Upper lobe of left lung (tissue), 6 donors: ENCODE data around the gene KCNMA1. TPM values are rescaled to one million over a fixed set of nuclear protein-coding genes. Genes with fewer than 3 reads are reported as not detected.

Experiments used
- ATAC-seq, 2 donors: fragments of 200-7000 bp; cut with Tn5 transposase; one replicate each; pipeline ENCODE4 v1.9.1; 2022; ENCODE audit warnings: mild to moderate bottlenecking in 2 of 2, moderate library complexity in 2 of 2; ENCODE audit not compliant: low FRiP score in 2 of 2
- DNase-seq, 2 donors: peaks; one replicate each; pipeline ENCODE4 v3.0.0-alpha.2; 2019 to 2020
- H3K27ac ChIP-seq, 4 donors: fragments of 200-600 bp; sonication (generic); one replicate each; pipeline ENCODE4 v1.5.1; 2016 to 2019
- H3K27me3 ChIP-seq, 4 donors: fragments of 200-600 bp; sonication (generic); one replicate each; pipeline ENCODE4 v1.5.1; 2017 to 2019
- H3K36me3 ChIP-seq, 4 donors: fragments of 200-600 bp; sonication (generic); one replicate each; pipeline ENCODE4 v1.5.1; 2016 to 2019
- H3K4me1 ChIP-seq, 4 donors: fragments of 200-600 bp; sonication (generic); one replicate each; pipeline ENCODE4 v1.5.1; 2018 to 2019
- H3K4me3 ChIP-seq, 4 donors: fragments of 200-600 bp; sonication (generic); one replicate each; pipeline ENCODE4 v1.5.1; 2017 to 2019; ENCODE audit warnings: mild to moderate bottlenecking in 2 of 4, moderate library complexity in 1 of 4
- H3K9me3 ChIP-seq, 4 donors: fragments of 200-600 bp; sonication (generic); one replicate each; pipeline ENCODE4 v1.5.1; 2018 to 2019
- EP300 ChIP-seq, 4 donors: sonication (generic); formaldehyde crosslinking; IDR thresholded peaks; one replicate each; pipeline ENCODE4 v1.5.1; 2017; ENCODE audit warnings: antibody characterized with exemption in 4 of 4, control low read depth in 2 of 4
- POLR2A ChIP-seq, 4 donors: fragments of 450-650 bp; IDR thresholded peaks; one replicate each; pipeline ENCODE4 v1.5.1; 2016 to 2017; ENCODE audit warnings: antibody characterized with exemption in 4 of 4, mild to moderate bottlenecking in 2 of 4
- POLR2AphosphoS5 ChIP-seq, 2 donors: sonication (generic); formaldehyde crosslinking; IDR thresholded peaks; one replicate each; pipeline ENCODE4 v1.5.1; 2017; ENCODE audit warnings: antibody characterized with exemption in 2 of 2
- WGBS, 2 donors: methylation state at CpG; one replicate each; pipeline ENCODE4 v1.1.5; 2017 to 2018; 5-methylcytosine and 5-hydroxymethylcytosine counted together
- total RNA-seq, 6 donors: library from RNA; depleted of rRNA in 4 of 6; stranded (reverse); fragments of >200 nt in 4 of 6; gene quantifications; one replicate each; pipeline versions ENCODE4 v1.1.0 to v1.2.1, GENCODE V29; 2016 to 2021
- TF ChIP-seq, protein P1 (sequence below), 6 experiments: fragments of 450-650 bp in 4 of 6; fragments of 200-600 bp in 2 of 6; sonication (generic) in 2 of 6; IDR thresholded peaks; one replicate each; pipeline ENCODE4 v1.5.1; 2016 to 2019; ENCODE audit warnings: antibody characterized with exemption in 6 of 6
- donor health status: DM: no; HTN: no; CAD: no; lungs with moderate emphysema.
- donor health status: DM: no; HTN: yes; CAD: no; lungs with severe emphysema.

Gene KCNMA1
- total RNA-seq, 6 donors from 2014 or later, result 5.8 to 107 (median 22.0) TPM

DNA sequence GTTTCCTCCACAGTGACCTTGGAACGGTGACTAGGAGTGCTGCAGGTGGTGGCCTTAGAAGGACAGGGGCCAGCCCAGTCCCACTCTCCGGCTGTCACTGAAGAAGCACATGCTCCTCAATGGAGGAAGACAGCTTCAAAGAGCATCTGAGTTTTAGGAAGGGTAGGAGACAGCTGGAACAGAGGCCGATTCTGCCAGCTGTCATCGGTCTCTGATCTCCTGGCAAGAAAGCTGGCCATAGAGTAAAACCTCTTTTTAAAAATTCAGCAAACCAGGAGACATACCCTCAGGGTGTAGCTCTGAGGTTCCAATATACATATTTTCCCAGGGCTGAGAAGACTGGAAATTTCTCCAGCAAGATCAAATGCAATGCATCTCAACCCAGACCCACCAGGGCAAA, 55.9 kb downstream of the KCNMA1 start:
- Histone ChIP-seq H3K9me3 (no peaks in the 10 kb centered on the region), H3K4me3 (no peak overlapping the region), H3K27me3 (no peaks in the 10 kb centered on the region), H3K27ac (no peak overlapping the region), H3K36me3 (no peaks in the 10 kb centered on the region), H3K4me1 (peaks cover 0 to 2% (median 0%) of the 10 kb centered on the region in 4 donors)
- TF ChIP-seq POLR2AphosphoS5 (IDR thresholded peaks at IDR 0.05), result no peak
- TF ChIP-seq EP300 (IDR thresholded peaks at IDR 0.05), result no peak
- TF ChIP-seq, protein P1, sequence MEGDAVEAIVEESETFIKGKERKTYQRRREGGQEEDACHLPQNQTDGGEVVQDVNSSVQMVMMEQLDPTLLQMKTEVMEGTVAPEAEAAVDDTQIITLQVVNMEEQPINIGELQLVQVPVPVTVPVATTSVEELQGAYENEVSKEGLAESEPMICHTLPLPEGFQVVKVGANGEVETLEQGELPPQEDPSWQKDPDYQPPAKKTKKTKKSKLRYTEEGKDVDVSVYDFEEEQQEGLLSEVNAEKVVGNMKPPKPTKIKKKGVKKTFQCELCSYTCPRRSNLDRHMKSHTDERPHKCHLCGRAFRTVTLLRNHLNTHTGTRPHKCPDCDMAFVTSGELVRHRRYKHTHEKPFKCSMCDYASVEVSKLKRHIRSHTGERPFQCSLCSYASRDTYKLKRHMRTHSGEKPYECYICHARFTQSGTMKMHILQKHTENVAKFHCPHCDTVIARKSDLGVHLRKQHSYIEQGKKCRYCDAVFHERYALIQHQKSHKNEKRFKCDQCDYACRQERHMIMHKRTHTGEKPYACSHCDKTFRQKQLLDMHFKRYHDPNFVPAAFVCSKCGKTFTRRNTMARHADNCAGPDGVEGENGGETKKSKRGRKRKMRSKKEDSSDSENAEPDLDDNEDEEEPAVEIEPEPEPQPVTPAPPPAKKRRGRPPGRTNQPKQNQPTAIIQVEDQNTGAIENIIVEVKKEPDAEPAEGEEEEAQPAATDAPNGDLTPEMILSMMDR (IDR thresholded peaks at IDR 0.05), result no peak
- ATAC-seq (no peak), DNase-seq (no peak)
- WGBS, 2 donors, result 80 to 88% methylated on average over 4 of the region's 4 CpGs

DNA sequence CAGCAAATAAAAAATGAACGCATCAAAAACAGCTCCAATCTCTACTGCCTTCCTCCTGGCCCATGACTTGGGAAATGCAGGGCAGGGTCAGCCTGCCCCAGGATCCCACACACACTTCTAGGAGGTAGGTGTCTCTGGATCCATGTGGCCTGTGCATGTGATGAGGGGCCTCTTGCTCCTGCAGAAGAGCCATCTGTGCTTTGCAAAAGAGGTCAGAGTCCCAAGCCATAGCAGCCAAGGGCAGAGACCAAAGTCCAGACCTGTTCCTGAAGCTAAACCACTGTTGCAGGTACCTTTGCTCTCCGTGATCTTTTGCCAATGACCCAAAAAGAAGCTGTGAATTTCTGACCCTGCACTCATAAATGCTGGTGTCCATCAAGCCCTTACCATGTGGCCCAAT, 57.1 kb downstream of the KCNMA1 start:
- no peaks in the 10 kb centered on the region for H3K36me3 ChIP-seq
- ATAC-seq, result no peak
- no peaks in the 10 kb centered on the region for H3K27me3 ChIP-seq
- H3K4me3 ChIP-seq, result no peak overlapping the region
- no peaks in the 10 kb centered on the region for H3K9me3 ChIP-seq
- DNase-seq, result no peak
- WGBS, 2 donors, result 73 to 84% methylated on average over 2 of the region's 2 CpGs
- H3K27ac ChIP-seq, result no peak overlapping the region
- H3K4me1 ChIP-seq, result peaks cover 0 to 2% (median 0%) of the 10 kb centered on the region in 4 donors
- no peak for TF ChIP-seq EP300 (IDR thresholded peaks at IDR 0.05)
- no peak for TF ChIP-seq POLR2AphosphoS5 (IDR thresholded peaks at IDR 0.05)
- TF ChIP-seq, protein P1 (IDR thresholded peaks at IDR 0.05), result no peak
- TF ChIP-seq POLR2A (IDR thresholded peaks at IDR 0.05), result no peak

DNA sequence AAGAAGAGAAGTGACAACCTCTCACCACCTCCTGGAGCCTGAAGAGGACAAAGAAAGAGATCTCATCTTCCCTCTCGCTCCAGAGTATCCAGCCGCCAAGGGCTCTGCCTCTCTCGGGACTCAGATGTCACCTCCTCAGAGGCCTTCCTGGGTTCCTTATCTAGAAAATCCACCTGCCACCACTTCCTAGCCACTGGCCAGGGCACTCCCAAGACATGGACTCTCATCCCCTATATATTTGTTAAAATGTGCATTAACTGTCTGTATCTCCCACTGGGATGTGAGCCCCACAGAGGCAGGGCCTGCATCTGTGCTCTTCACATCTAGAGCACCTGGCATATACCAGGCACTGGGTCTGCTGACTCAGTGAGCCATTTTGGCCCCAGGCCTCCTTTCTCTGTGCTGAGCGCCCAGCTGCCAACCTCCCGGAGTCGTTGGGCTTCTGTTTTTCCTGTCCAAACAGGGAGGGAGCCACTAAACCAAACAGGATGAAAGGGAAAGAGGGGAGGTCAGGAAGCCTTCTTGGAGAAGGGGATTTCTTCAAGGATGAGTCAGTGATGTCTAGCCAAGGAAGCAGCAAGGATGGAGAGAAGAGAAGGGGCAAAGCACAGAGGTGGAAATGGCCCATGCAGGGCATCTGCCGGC, 58.9 kb downstream of the KCNMA1 start:
- H3K4me3 ChIP-seq, result no peak overlapping the region
- ATAC-seq (no peak), DNase-seq (no peak)
- TF ChIP-seq EP300 (IDR thresholded peaks at IDR 0.05) (no peak), POLR2AphosphoS5 (IDR thresholded peaks at IDR 0.05) (no peak), POLR2A (IDR thresholded peaks at IDR 0.05) (no peak)
- TF ChIP-seq, protein P1 (IDR thresholded peaks at IDR 0.05), result no peak
- H3K9me3 ChIP-seq, result no peaks in the 10 kb centered on the region
- H3K36me3 ChIP-seq, result no peaks in the 10 kb centered on the region
- 72 to 78% methylated on average over 7 of the region's 7 CpGs for WGBS, 2 donors
- H3K27ac ChIP-seq, result no peak overlapping the region
- no peaks in the 10 kb centered on the region for H3K27me3 ChIP-seq
- H3K4me1 ChIP-seq, result peaks cover 0 to 2% (median 0%) of the 10 kb centered on the region in 4 donors

DNA sequence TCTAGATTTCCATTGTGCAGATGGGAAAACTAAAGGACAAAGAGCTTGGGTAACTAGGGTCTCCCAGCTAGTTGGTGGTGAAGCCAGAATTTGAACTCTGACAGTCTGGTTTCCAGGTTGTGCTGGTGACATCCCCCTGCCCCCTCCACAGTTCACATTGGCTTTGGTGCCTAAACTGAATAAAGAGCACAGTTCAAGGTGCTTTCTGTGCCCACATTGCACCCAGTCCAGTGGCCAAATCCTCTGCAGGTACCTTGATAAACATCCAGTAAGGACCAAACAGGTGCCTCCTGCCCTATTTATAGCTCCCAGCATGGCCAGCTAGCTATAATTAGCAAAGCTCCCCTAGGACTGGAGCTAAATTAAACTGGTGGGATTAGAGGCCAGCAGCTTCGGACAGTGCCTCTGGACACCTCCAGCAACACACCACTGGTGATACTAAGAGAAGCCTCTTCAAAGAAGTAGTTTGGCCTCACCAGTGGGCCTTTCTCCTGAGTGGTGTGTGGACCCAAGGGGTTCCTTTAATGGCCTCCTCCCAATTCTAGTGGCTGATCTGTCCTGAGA, 59.9 kb downstream of the KCNMA1 start:
- H3K36me3 ChIP-seq, result no peaks in the 10 kb centered on the region
- H3K4me3 ChIP-seq, result no peak overlapping the region
- no peak overlapping the region for H3K27ac ChIP-seq
- TF ChIP-seq EP300 (IDR thresholded peaks at IDR 0.05) (no peak), POLR2AphosphoS5 (IDR thresholded peaks at IDR 0.05) (no peak), POLR2A (IDR thresholded peaks at IDR 0.05) (no peak)
- TF ChIP-seq, protein P1 (IDR thresholded peaks at IDR 0.05), result no peak
- no peaks in the 10 kb centered on the region for H3K27me3 ChIP-seq
- no peaks in the 10 kb centered on the region for H3K9me3 ChIP-seq
- H3K4me1 ChIP-seq, result peaks cover 0 to 2% (median 0%) of the 10 kb centered on the region in 4 donors
- 93 to 100% methylated on average over 1 of the region's 1 CpG for WGBS, 2 donors
- no peak for DNase-seq
- no peak for ATAC-seq
